Calu3 (cell line): Measurements from ENCODE around the gene UBE2Z. TPM values are rescaled to one million over a fixed set of nuclear protein-coding genes. Genes with fewer than 3 reads are reported as not detected.

ENCODE experiments used
- BruUV-seq: library from RNA; stranded (reverse); fragments of 400-500 nt; replicated peaks from 2 replicates; lab custom pipeline; 2021; lab: Mats Ljungman, UMichigan
- CTCF ChIA-PET: fragments of 300-600 bp; sonication (Branson Sonifier 250); formaldehyde crosslinking; loops from one replicate; lab custom pipeline; 2022; ENCODE audit warnings: antibody characterized with exemption; lab: Charles Lee
- DNase-seq: peaks from one replicate; pipeline ENCODE4 v3.0.0; 2022
- H3K27ac Mint-ChIP-seq: one replicate; pipeline ENCODE4 v1.8.0; 2022; ENCODE audit warnings: mixed read lengths; ENCODE audit not compliant: unreplicated experiment
- H3K27me3 Mint-ChIP-seq: one replicate; pipeline ENCODE4 v1.8.0; 2022; ENCODE audit warnings: mixed read lengths; ENCODE audit not compliant: unreplicated experiment
- H3K36me3 Mint-ChIP-seq: one replicate; pipeline ENCODE4 v1.8.0; 2022; ENCODE audit warnings: mild to moderate bottlenecking, moderate library complexity, mixed read lengths; ENCODE audit not compliant: insufficient read depth, unreplicated experiment
- H3K4me1 Mint-ChIP-seq: one replicate; pipeline ENCODE4 v1.8.0; 2022; ENCODE audit warnings: mild to moderate bottlenecking, low read depth, mixed read lengths; ENCODE audit not compliant: unreplicated experiment
- H3K4me3 Mint-ChIP-seq: one replicate; pipeline ENCODE4 v1.8.0; 2022; ENCODE audit warnings: mild to moderate bottlenecking, low read depth, moderate library complexity, mixed read lengths; ENCODE audit not compliant: unreplicated experiment
- H3K9me3 Mint-ChIP-seq: one replicate; pipeline ENCODE4 v1.8.0; 2022; ENCODE audit warnings: low read depth, mixed read lengths; ENCODE audit not compliant: unreplicated experiment
- CTCF ChIP-seq: fragments of 200-600 bp; IDR thresholded peaks from one replicate; pipeline ENCODE4 v1.8.0; 2022; ENCODE audit warnings: antibody characterized with exemption; ENCODE audit not compliant: unreplicated experiment
- intact Hi-C: fragments of 100-400 bp; cut with micrococcal nuclease; formaldehyde crosslinking; loops from one replicate; pipeline ENCODE4 v1.10.0; 2022; ENCODE audit not compliant: unreplicated experiment
- total RNA-seq: library from RNA; stranded (reverse); gene quantifications from 2 replicates; pipeline ENCODE4 v1.2.3, GENCODE V29; 2022

UBE2Z gene
- total RNA-seq, 1 experiment from 2014 or later = 179 TPM

DNA sequence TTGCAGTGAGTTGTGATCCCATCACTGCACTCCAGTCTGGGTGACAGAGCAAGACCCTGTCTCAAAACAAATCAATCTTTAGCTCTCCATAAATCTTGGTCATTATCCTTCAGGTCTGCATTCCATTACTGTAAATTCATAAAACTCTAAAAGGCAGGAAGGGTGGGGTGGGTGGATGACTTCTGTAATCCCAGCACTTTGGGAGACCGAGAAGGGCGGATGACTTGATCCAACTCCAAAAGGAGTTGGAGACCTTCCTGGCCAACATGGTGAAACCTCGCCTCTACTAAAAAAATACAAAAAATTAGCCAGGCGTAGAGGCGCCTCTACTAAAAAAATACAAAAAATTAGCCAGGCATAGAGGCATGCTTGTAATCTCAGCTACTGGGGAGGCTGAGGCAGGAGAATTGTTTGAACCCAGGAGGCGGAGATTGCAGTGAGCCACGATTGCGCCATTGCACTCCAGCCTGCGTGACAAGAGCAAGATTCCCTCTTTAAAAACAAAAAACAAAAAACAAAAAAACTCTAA is 2.2 kb upstream of the UBE2Z start:
- Mint-ChIP-seq H3K36me3 (peaks cover 43% of the 10 kb centered on the region), H3K27me3 (no peaks in the 10 kb centered on the region), H3K9me3 (no peaks in the 10 kb centered on the region), H3K4me1 (peaks cover 18% of the 10 kb centered on the region), H3K4me3 (no peak overlapping the region), H3K27ac (no peak overlapping the region)
- BruUV-seq = no TSS peak
- CTCF ChIA-PET = no interaction called here
- no peak for DNase-seq
- intact Hi-C loops = no loop called here
- no peak for TF ChIP-seq CTCF

DNA sequence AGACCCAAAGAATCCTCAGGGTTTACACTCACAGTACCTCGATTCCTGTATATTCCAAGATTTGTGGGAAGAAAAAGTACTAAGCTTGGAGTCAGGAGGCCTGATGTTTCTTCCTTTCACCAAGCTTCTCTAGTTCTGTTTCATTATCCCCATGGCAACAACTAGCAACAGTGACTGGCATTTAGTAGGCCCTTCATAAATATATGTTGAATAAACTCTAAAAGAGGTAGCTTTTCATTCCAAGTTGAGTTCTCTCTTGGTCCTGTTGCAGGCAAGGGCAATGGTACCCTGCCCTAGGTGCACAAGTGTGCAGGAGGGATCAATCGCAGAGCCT is 527 bp upstream of the UBE2Z start:
- no peaks in the 10 kb centered on the region for H3K27me3 Mint-ChIP-seq
- H3K4me1 Mint-ChIP-seq = peaks cover 34% of the 10 kb centered on the region
- H3K4me3 Mint-ChIP-seq = peak overlapping the region; percentile 88
- H3K36me3 Mint-ChIP-seq = peaks cover 59% of the 10 kb centered on the region
- TSS peak; percentile 78 for BruUV-seq
- intact Hi-C loops = no loop called here
- no peak for DNase-seq
- H3K9me3 Mint-ChIP-seq = no peaks in the 10 kb centered on the region
- CTCF ChIA-PET = interaction anchor here (0.7 to 2.9 kb wide), 8 partner anchors 14 to 950 kb away, joined by 3 to 18 read pairs (median 4); partner anchors contain the start of genes ATP5MC1 and PRR15L
- TF ChIP-seq CTCF = no peak
- peak overlapping the region; percentile 94 for H3K27ac Mint-ChIP-seq

GRCh38 chr17:48908853-48909394 is 717 bp downstream of the UBE2Z start:
- H3K4me1 Mint-ChIP-seq = peaks cover 43% of the 10 kb centered on the region
- CTCF ChIA-PET = interaction anchor here (2.9 kb wide), 1 partner anchor 16 kb away, joined by 18 read pairs; the partner anchor contains the start of gene ATP5MC1
- BruUV-seq = no TSS peak
- peaks cover 72% of the 10 kb centered on the region for H3K36me3 Mint-ChIP-seq
- peak overlapping the region; percentile 94 for H3K27ac Mint-ChIP-seq
- intact Hi-C loops = no loop called here
- H3K9me3 Mint-ChIP-seq = no peaks in the 10 kb centered on the region
- DNase-seq = peak; percentile 97
- no peaks in the 10 kb centered on the region for H3K27me3 Mint-ChIP-seq
- TF ChIP-seq CTCF = no peak
- peak overlapping the region; percentile 88 for H3K4me3 Mint-ChIP-seq

GRCh38 chr17:48909783-48910182 is 1.6 kb downstream of the UBE2Z start:
- TSS peak; percentile 29 for BruUV-seq
- Mint-ChIP-seq H3K4me1 (peaks cover 52% of the 10 kb centered on the region), H3K4me3 (peak overlapping the region; percentile 88), H3K36me3 (peaks cover 80% of the 10 kb centered on the region), H3K27ac (peak overlapping the region; percentile 94), H3K9me3 (no peaks in the 10 kb centered on the region), H3K27me3 (no peaks in the 10 kb centered on the region)
- intact Hi-C loops = no loop called here
- DNase-seq = no peak
- CTCF ChIA-PET = interaction anchor here (1.0 to 2.9 kb wide), 2 partner anchors 16 to 308 kb away, joined by 3 to 18 read pairs; partner anchors contain the start of gene ATP5MC1
- TF ChIP-seq CTCF = no peak
